GM19468 (cell line): ENCODE data around the gene CHAF1B.
A peak's percentile ranks its signal among the peaks of the same experiment; 100 is the strongest.
"Not testable (repeated sequence)": the region's sequence is repeated elsewhere in the genome, so short reads cannot be mapped to it uniquely, and the experiment has no call there.

Experiments used
- ATAC-seq: cut with Tn5 transposase; IDR thresholded peaks from one replicate; pipeline ENCODE4 v1.9.1; 2021; ENCODE audit warnings: mild to moderate bottlenecking, moderate library complexity, moderate number of reproducible peaks; ENCODE audit not compliant: unreplicated experiment; ENCODE audit errors: extremely low read depth

Gene CHAF1B

GRCh38 chr21:36385233-36386030 lies at the start of gene CHAF1B:
TSS of gene CHAF1B (plus strand) at chr21:36385392. CDS start at chr21:36386137, 745 bp downstream.
- peak; percentile 73 for ATAC-seq

- no peak for ATAC-seq
Measured at GRCh38 chr21:36337099-36337509, 48.1 kb upstream of the CHAF1B start.

GRCh38 chr21:36338975-36339374 lies 46.2 kb upstream of the CHAF1B start:
- no peak for ATAC-seq

GRCh38 chr21:36342581-36342980 lies 42.6 kb upstream of the CHAF1B start:
- not testable (repeated sequence) for ATAC-seq

- no peak for ATAC-seq
Measured at GRCh38 chr21:36344931-36345330, 40.3 kb upstream of the CHAF1B start.

DNA sequence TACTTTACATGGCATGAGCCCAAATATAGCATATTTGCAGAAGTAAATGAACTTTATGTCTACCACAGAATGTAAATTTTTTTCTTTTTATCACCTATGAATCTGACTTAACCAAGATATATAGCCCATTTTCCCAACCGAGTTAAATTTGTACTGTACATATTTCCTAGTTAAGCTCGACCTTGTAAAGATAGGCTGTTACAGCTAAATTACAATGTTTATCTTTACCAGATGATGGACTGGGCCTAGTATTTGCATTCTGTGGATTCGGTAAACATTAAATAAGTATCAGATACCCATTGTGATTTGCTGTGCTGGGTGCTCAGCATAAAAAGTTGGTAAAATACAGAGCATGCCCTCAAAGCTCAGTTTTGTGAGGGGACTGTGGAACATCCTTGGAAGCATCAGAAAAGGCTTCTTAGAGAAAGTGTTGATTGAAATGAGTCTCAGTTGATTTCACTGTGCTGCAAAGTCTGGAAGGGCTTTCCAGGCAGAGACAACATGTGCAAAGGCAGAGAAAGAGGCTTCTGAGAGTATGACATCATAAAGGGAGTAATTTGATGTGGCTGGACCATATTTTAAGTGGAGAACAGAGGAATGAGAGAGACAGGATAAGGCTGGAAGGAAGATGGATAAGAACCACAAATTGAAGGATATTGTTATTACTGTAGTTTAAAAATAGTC lies 37.8 kb upstream of the CHAF1B start:
- ATAC-seq: no peak

- no peak for ATAC-seq
Measured at GRCh38 chr21:36347962-36348328, 37.2 kb upstream of the CHAF1B start.

DNA sequence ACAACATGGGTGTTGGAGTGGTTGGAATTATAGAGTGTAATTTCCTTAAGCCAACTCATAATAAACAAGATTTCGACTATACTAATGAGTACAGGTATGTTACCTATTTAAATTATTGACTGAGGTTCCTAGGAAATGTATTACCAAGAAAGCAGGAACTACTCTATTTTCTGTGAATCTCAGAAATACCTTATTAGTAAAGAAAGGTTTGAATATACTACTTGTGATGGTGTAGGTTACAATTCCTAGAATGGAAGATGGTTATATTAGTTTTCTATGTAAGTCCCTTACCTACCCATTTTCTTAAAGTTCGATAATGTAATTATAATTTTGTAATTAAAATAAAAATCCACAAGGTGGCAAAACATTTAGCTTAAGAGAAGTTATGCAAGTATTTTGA lies 35.9 kb upstream of the CHAF1B start:
- ATAC-seq: no peak

DNA sequence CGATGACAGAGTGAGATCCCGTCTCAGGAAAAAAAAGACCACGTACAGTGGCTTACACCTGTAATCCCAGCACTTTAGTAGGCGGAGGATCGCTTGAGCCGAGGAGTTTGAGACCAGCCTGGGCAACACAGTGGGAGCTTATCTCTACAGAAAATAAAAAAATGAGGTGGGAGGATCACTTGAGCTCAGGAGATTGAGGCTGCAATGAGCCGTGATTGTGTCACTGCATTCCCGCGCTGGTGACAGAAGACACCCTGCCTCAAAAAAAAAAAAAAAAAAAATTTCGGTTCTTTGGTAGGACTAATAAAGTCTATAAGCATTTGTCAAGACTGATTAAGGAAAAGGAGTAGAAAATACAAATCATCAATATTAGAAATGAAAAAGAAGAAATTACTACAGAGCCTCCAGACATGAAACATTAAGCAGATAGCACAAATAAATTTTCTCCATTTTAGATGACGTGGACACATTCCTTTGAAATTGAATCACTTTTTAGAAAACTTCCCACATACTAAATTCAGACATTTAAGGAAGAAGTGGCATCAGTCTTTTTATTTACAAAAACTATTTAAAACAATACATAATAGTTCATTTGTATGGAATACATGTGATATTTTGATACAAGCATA lies 34.8 kb upstream of the CHAF1B start:
- ATAC-seq: no peak

- ATAC-seq: no peak
Measured at GRCh38 chr21:36354918-36355680, 30.1 kb upstream of the CHAF1B start.

DNA sequence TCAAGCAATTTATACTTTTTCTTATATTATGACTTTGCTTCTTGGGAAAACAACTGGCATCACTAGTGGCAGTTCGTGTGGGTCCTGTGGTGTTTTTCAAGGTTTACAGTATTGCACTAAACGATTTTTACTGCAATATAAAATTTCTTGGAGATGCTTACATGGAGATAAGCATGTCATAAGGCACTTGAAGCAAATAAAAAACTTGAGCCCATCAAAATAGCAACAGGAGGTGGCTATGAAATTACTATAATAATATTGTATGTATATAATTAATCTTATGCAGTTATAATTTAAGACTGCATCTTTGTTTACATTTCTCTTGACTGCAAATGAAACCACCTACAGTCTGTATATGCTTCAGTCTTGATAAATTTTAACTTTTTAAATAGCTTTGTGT lies 29.3 kb upstream of the CHAF1B start:
- ATAC-seq: no peak

GRCh38 chr21:36359185-36359584 lies 26.0 kb upstream of the CHAF1B start:
- ATAC-seq: no peak

GRCh38 chr21:36369064-36369685 lies 16.0 kb upstream of the CHAF1B start:
- no peak for ATAC-seq

DNA sequence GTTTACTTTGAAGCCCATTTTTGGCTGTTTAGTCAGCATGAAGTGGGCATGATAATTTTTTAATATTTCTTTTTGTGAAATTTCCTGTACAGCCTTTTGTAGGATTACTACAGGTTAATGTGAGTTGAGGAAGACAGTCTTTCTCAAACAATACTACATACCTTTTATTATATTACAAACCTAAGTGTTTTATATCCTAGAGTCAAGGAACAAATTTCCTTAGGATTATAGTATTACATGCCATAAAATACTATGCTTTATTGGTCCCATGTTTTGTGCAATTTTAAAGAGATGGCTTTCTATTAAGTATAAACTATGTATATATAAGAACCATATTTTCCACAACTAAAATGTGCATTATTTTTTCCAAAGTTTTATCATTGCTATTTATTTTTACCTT lies 9.2 kb upstream of the CHAF1B start:
- ATAC-seq: no peak

DNA sequence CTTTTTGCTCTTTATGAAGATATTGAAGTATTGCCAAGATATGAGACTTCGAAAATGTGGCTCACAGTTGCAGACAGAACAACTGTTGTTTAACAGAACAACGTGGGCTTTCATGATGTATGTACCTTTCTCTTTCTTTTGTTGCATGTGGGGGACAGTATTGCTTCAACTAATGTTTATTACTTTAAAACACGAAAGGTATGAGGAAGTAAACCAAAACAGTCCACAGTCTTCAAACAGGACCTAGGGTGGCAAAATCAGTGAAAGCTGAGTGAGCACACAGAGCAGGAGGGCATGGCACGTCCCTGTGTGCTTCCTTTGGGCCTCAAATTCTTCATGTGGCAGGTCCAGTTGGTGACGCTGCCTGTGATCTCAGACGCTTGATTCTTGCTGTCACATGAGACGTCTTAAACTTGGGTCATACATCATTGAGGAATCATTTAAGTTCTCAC lies 7.8 kb upstream of the CHAF1B start:
- ATAC-seq: no peak

- no peak for ATAC-seq
Measured at GRCh38 chr21:36379251-36379650, 5.9 kb upstream of the CHAF1B start.

DNA sequence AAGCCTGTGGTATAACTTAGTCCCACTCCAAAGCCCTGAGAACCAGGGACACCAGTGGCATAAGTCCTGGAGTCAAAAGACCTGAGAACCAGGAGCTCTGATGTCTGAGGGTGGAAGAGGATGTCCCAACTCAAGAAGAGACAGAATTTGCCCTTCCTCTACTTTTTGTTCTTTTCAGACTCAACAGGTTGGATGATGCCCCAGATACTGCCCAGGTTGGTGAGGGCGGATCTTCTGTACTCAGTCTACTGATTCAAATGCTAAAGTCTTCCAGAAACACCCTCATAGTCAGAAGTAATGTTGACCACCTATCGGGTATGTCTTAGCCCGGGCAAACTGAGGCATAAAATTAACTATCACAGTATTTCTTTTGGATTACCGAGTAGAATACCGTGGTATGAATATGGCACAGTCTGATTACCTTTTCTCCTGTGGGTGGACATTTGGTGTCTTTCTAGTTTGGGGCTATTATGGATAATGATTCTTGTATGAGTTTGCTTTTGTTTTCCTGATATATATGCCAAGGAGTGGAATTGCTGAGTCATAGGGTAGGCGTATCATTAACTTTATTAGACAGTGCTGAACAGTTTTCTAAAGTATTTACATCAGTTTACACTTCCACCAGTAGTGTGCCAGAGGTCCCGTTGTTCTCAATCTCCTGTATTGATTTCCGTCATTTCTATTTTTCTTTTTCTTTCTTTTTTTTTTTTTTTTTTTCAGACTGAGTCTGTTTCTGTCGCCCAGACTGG lies 3.2 kb upstream of the CHAF1B start:
- ATAC-seq: no peak

GRCh38 chr21:36382722-36383121 lies 2.5 kb upstream of the CHAF1B start:
- ATAC-seq: not testable (repeated sequence)

- ATAC-seq: no peak
Measured at GRCh38 chr21:36384885-36385232, 333 bp upstream of the CHAF1B start.
